ENCODE data around the gene SDS. TPM values are rescaled to one million over a fixed set of nuclear protein-coding genes. Genes with fewer than 3 reads are reported as not detected.

SDS gene
- total RNA-seq, 1 donor from 2014 or later = not detected

DNA sequence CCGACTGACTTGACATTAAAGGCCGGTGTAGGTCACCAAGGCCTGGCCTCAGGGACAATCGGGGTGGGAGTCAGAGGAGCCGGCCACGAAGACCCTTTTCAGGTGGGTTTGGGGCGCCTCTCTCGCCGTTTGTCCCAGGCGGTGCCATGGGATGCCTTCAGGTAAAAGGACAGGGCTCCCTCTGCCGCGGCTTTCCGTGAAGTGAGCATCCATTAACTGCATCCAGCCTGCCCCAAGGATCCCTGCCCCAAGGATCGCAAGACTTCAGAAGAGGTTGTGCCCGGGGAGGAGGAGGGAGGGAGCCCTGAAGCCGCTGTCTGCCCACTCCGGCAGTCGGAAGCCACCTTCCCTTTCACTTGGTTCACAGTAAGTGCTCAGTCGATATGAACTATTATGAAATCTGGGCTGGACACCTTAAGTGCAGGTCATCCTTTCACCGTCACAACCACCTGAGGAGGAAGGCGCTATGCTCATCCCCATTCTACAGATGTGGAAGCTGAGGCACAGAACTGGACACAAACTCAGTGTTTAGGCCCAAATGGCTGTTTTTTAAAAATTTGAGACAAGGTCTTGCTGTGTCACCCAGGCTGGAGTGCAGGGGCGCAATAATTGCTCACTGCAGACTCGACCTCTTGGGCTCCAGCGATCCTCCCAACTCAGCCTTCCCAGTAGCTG lies 964 bp downstream of the SDS start:
- Mint-ChIP-seq H3K27ac (ENCODE audit: unreplicated experiment) (no peak overlapping the region), H3K27me3 (ENCODE audit: low read depth, unreplicated experiment) (peaks cover 15% of the 10 kb centered on the region), H3K4me1 (ENCODE audit: low read depth, unreplicated experiment) (no peaks in the 10 kb centered on the region), H3K4me3 (ENCODE audit: unreplicated experiment) (no peak overlapping the region), H3K9me3 (ENCODE audit: unreplicated experiment) (no peaks in the 10 kb centered on the region), H3K36me3 (ENCODE audit: low read depth, unreplicated experiment) (no peaks in the 10 kb centered on the region)
- no peak overlapping the region for H2AFZ ChIP-seq (ENCODE audit: low read depth, low read length)
- H3K9me3 ChIP-seq (ENCODE audit: insufficient read depth, low read depth, low read length) = no peaks in the 10 kb centered on the region
- H3K4me3 ChIP-seq (ENCODE audit: insufficient read depth, low read depth, low read length) = no peak overlapping the region
- FAIRE-seq (no peak), DNase-seq (ENCODE audit: low read depth) (no peak)
- no peaks in the 10 kb centered on the region for H3K79me2 ChIP-seq (ENCODE audit: insufficient read depth, low read length)
- H3K4me2 ChIP-seq (ENCODE audit: low read length) = no peak overlapping the region
- TF ChIP-seq, protein P1, sequence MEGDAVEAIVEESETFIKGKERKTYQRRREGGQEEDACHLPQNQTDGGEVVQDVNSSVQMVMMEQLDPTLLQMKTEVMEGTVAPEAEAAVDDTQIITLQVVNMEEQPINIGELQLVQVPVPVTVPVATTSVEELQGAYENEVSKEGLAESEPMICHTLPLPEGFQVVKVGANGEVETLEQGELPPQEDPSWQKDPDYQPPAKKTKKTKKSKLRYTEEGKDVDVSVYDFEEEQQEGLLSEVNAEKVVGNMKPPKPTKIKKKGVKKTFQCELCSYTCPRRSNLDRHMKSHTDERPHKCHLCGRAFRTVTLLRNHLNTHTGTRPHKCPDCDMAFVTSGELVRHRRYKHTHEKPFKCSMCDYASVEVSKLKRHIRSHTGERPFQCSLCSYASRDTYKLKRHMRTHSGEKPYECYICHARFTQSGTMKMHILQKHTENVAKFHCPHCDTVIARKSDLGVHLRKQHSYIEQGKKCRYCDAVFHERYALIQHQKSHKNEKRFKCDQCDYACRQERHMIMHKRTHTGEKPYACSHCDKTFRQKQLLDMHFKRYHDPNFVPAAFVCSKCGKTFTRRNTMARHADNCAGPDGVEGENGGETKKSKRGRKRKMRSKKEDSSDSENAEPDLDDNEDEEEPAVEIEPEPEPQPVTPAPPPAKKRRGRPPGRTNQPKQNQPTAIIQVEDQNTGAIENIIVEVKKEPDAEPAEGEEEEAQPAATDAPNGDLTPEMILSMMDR (IDR thresholded peaks at IDR 0.05; ENCODE audit: insufficient read depth, low read depth, low read length) = no peak
- no peak for TF ChIP-seq EZH2 (IDR thresholded peaks at IDR 0.05; ENCODE audit: insufficient read depth, low read length)
- H3K9ac ChIP-seq (ENCODE audit: low read length) = no peak overlapping the region
- H3K4me1 ChIP-seq (ENCODE audit: insufficient read depth, low read length) = no peaks in the 10 kb centered on the region
- H3K27ac ChIP-seq (ENCODE audit: low read depth, low read length) = no peak overlapping the region
- H4K20me1 ChIP-seq (ENCODE audit: insufficient read depth, low read length) = no peaks in the 10 kb centered on the region
- no peaks in the 10 kb centered on the region for H3K27me3 ChIP-seq (ENCODE audit: insufficient read depth, low read length)
- H3K36me3 ChIP-seq (ENCODE audit: insufficient read depth, low read length) = no peaks in the 10 kb centered on the region

DNA sequence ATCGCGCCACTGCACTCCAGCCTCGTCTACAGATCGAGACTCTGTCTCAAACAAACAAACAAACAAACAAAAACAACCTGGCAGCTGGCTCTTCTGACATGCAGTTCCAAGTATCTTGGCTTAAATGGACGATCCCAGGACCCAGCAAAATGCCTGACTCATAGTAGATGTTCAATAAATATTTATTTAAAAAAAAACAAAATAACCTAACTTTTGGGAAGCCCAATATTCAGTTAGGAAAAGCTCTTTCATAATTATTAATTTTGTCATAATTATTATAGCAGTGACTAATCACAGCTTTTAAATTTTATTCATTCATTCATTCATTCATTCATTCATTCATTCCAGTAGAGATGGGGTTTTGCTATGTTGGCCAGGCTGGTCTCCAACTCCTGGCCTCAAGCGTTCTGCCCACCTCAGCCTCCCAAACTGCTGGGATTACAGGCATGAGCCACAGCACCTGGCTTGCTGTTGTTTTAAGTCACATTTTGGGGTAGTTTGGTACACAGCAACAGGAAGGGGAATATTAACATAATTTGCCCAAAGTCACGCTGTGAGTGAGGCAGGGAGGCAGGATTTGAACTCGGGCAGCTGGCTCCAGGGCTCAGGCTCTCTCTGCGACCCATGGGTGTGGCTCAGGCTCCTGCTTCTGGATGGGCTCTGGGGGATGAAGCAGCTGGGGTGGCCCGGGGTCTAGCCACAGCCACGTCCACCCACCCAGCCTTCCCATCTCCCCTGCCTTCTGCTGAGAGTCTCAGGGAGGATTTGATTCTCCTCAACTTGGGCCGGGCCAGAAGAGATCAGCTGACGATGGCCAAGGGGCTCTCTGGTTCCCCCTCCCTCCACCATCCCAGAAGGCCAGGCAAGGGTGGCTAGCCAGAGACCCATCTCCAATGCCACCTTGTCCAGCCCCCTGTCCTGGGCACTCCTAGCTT lies 2.4 kb downstream of the SDS start:
- H3K4me3 Mint-ChIP-seq (ENCODE audit: unreplicated experiment) = no peak overlapping the region
- H3K36me3 Mint-ChIP-seq (ENCODE audit: low read depth, unreplicated experiment) = no peaks in the 10 kb centered on the region
- no peaks in the 10 kb centered on the region for H3K4me1 Mint-ChIP-seq (ENCODE audit: low read depth, unreplicated experiment)
- H3K27me3 Mint-ChIP-seq (ENCODE audit: low read depth, unreplicated experiment) = peaks cover 18% of the 10 kb centered on the region
- no peak overlapping the region for H3K27ac ChIP-seq (ENCODE audit: low read depth, low read length)
- no peaks in the 10 kb centered on the region for H4K20me1 ChIP-seq (ENCODE audit: insufficient read depth, low read length)
- no peak overlapping the region for H3K9ac ChIP-seq (ENCODE audit: low read length)
- no peaks in the 10 kb centered on the region for H3K9me3 Mint-ChIP-seq (ENCODE audit: unreplicated experiment)
- no peak overlapping the region for H3K4me2 ChIP-seq (ENCODE audit: low read length)
- no peak overlapping the region for H3K27ac Mint-ChIP-seq (ENCODE audit: unreplicated experiment)
- H2AFZ ChIP-seq (ENCODE audit: low read depth, low read length) = no peak overlapping the region
- no peak overlapping the region for H3K4me3 ChIP-seq (ENCODE audit: insufficient read depth, low read depth, low read length)
- H3K27me3 ChIP-seq (ENCODE audit: insufficient read depth, low read length) = peaks cover 4% of the 10 kb centered on the region
- H3K36me3 ChIP-seq (ENCODE audit: insufficient read depth, low read length) = no peaks in the 10 kb centered on the region
- FAIRE-seq = no peak
- H3K79me2 ChIP-seq (ENCODE audit: insufficient read depth, low read length) = no peaks in the 10 kb centered on the region
- H3K9me3 ChIP-seq (ENCODE audit: insufficient read depth, low read depth, low read length) = no peaks in the 10 kb centered on the region
- TF ChIP-seq, protein P1 (IDR thresholded peaks at IDR 0.05; ENCODE audit: insufficient read depth, low read depth, low read length) = no peak
- no peak for TF ChIP-seq EZH2 (IDR thresholded peaks at IDR 0.05; ENCODE audit: insufficient read depth, low read length)
- no peaks in the 10 kb centered on the region for H3K4me1 ChIP-seq (ENCODE audit: insufficient read depth, low read length)
- no peak for DNase-seq (ENCODE audit: low read depth)
